Stimulated activated CD8-positive, alpha-beta memory T cell treated with anti-CD3 and anti-CD28 coated beads, Interleukin-7, amount 100 ng/mL, for 48 hours (primary cell): ENCODE results near the gene RNF182.

Source experiments
- DNase-seq, 2 donors: peaks; one replicate each; pipeline ENCODE4 v3.0.0-alpha.2; 2020; ENCODE audit warnings: low read depth in 1 of 2; ENCODE audit errors: extremely low read depth in 1 of 2

RNF182 gene

GRCh38 chr6:14028631-14029030 lies 103.9 kb downstream of the RNF182 start:
- DNase-seq, result no peak

GRCh38 chr6:14029605-14030004 lies 104.9 kb downstream of the RNF182 start:
- DNase-seq, result no peak
